H1 (cell line): ENCODE data around the gene COMMD1. TPM values are rescaled to one million over a fixed set of nuclear protein-coding genes. Genes with fewer than 3 reads are reported as not detected.

Experiments
- CTBP2 ChIP-seq: IDR thresholded peaks from 2 replicates; pipeline ENCODE4 v1.7.0; 2011; ENCODE audit warnings: borderline replicate concordance, mild to moderate bottlenecking, moderate library complexity, mixed read lengths, low read length; ENCODE audit not compliant: insufficient read depth, insufficient read length
- EGR1 ChIP-seq: IDR thresholded peaks from 2 replicates; pipeline ENCODE4 v1.6.1; 2011; ENCODE audit warnings: low read depth, low read length, borderline replicate concordance
- FOSL1 ChIP-seq: IDR thresholded peaks from 2 replicates; pipeline ENCODE4 v1.6.1; 2011; ENCODE audit warnings: mild to moderate bottlenecking, low read depth, low read length, moderate library complexity; ENCODE audit not compliant: insufficient read depth
- NRF1 ChIP-seq: IDR thresholded peaks from 2 replicates; pipeline ENCODE4 v1.6.1; 2011; ENCODE audit warnings: mild to moderate bottlenecking, low read depth, low read length, improper control_type of control experiment
- polyA plus RNA-seq, 7 experiments: library from polyadenylated mRNA; depleted of rRNA in 3 of 7; stranded (reverse) in 5 of 7; unstranded in 2 of 7; fragments of >200 nt in 5 of 7; fragments of 200-250 nt in 2 of 7; gene quantifications; 1 replicate in 5 of 7; 2 replicates in 1 of 7; 4 replicates in 1 of 7; pipeline versions ENCODE4 v1.2.1 to v1.2.3, GENCODE V29; 2011 to 2013; ENCODE audit warnings: missing spikeins in 2 of 7, mixed read lengths in 2 of 7
- total RNA-seq: library from RNA; stranded (reverse); fragmentation: NEBNext Ultra II Directional; extraction: Animal tissue kit (Norgen Biotek cat#: 25700); gene quantifications from 2 replicates; pipeline ENCODE4 v1.2.1, GENCODE V29; 2021

COMMD1 gene
- total and polyA plus RNA-seq, 2 of the 8 experiments (the other 6 are each of a cell fraction or from before 2014, with no cell fraction given), result 23.5 to 28.3 TPM

DNA sequence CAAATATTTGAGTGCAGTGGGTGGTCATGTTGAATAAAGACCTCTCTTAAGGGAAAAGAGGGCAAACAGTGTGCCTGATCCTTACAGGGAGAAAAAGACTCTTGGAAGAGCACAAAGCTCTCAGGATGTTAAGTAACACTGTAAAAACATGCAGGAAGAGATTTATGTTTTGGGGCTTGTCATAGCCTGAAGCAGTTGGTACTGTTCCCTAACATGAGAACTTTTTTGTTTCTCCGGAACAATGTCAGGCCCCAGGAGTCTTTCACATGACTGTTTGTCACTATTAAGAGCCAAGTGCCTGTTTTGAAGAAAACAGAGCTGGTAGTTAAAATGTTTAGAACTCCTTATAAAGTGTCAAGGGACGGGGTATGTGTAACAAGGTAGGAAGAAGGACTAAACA is 206.7 kb downstream of the COMMD1 start (continued):
- TF ChIP-seq NRF1, result no peak
- no peak for TF ChIP-seq CTBP2
- no peak for TF ChIP-seq FOSL1
- TF ChIP-seq EGR1, result no peak
